NCI-H1436 treated with DMSO at 0.1 percent for 48 hours (cell line): ENCODE results near the gene MTHFD2.

Experiments used
- DNase-seq: peaks from one replicate; lab custom pipeline; 2025; lab: John Stamatoyannopoulos, UW

Gene MTHFD2

GRCh38 chr2:74267068-74267467, 68.7 kb downstream of the MTHFD2 start:
- peak; percentile 12 for DNase-seq
